Endothelial cell of umbilical vein (primary cell): ENCODE measurements around the gene XXYLT1. TPM values are rescaled to one million over a fixed set of nuclear protein-coding genes. Genes with fewer than 3 reads are reported as not detected.

Experiments
- BruUV-seq: library from RNA; stranded (reverse); fragments of 400-500 nt; replicated peaks from 2 replicates; lab custom pipeline; 2021; lab: Mats Ljungman, UMichigan
- CTCF ChIA-PET: fragments of 300-600, 350-600 bp; sonication (Branson Sonifier 250); formaldehyde crosslinking; loops from one replicate; lab custom pipeline; 2021; ENCODE audit warnings: antibody characterized with exemption, inconsistent platforms; lab: Charles Lee
- POLR2A ChIA-PET: fragments of 300-600, 350-600 bp; sonication (Branson Sonifier 250); formaldehyde crosslinking; loops from one replicate; lab custom pipeline; 2021; ENCODE audit warnings: antibody characterized with exemption, inconsistent platforms; lab: Charles Lee
- DNase-seq: peaks from one replicate; pipeline ENCODE4 v3.0.0-alpha.2; 2011; ENCODE audit warnings: low read depth, low spot score
- FAIRE-seq: peaks from 2 replicates; lab custom pipeline; 2011; peaks lifted over from hg19 to GRCh38; lab: Jason Lieb, UNC
- H2AFZ ChIP-seq: 2 replicates; pipeline ENCODE4 v1.6.0; 2012; ENCODE audit warnings: low read depth, low read length, control low read depth, inconsistent platforms
- H3K27ac ChIP-seq: 2 replicates; pipeline ENCODE4 v1.5.1; 2011; ENCODE audit warnings: low read depth, mild to moderate bottlenecking, control low read depth, low read length, moderate library complexity; ENCODE audit not compliant: insufficient read depth
- H3K27me3 ChIP-seq, 2 experiments: 2 replicates each; pipeline versions ENCODE4 v1.6.0 to v1.6.1; 2011; ENCODE audit warnings: low read length in 2 of 2, mixed read lengths in 1 of 2; ENCODE audit not compliant: control insufficient read depth in 2 of 2, insufficient read depth in 2 of 2
- H3K36me3 ChIP-seq, 2 experiments: 2 replicates in 1 of 2; 3 replicates in 1 of 2; pipeline ENCODE4 v1.5.1; 2011; ENCODE audit warnings: low read length in 2 of 2, mild to moderate bottlenecking in 1 of 2, moderate library complexity in 1 of 2; ENCODE audit not compliant: control insufficient read depth in 2 of 2, insufficient read depth in 2 of 2; ENCODE audit errors: extremely low read depth in 1 of 2
- H3K4me1 ChIP-seq: 3 replicates; pipeline ENCODE4 v1.5.1; 2011; ENCODE audit warnings: mild to moderate bottlenecking, low read length; ENCODE audit not compliant: control insufficient read depth, insufficient read depth; ENCODE audit errors: extremely low read depth
- H3K4me2 ChIP-seq: 2 replicates; pipeline ENCODE4 v1.6.1; 2011; ENCODE audit warnings: low read length, control low read depth, mixed read lengths; ENCODE audit not compliant: insufficient read depth
- H3K4me3 ChIP-seq, 3 experiments: fragments of 200-600 bp in 1 of 3; sonication (generic), shearing (Covaris generic) in 1 of 3; replicated peaks in 1 of 3; 2 replicates each; pipeline ENCODE4 v1.5.1; 2011 to 2016; ENCODE audit warnings: control low read depth in 3 of 3, low read length in 3 of 3, mild to moderate bottlenecking in 2 of 3, inconsistent platforms in 1 of 3, low read depth in 1 of 3, moderate library complexity in 1 of 3; ENCODE audit not compliant: insufficient read depth in 1 of 3
- H3K79me2 ChIP-seq: 2 replicates; pipeline ENCODE4 v1.6.0; 2012; ENCODE audit warnings: low read length, inconsistent platforms; ENCODE audit not compliant: control insufficient read depth, insufficient read depth
- H3K9ac ChIP-seq: replicated peaks from 2 replicates; pipeline ENCODE3; 2011; ENCODE audit warnings: low read length, control low read depth; ENCODE audit not compliant: insufficient read depth; ENCODE audit errors: extremely low read depth
- H3K9me1 ChIP-seq: replicated peaks from 3 replicates; pipeline ENCODE4 v1.6.0; 2011; ENCODE audit warnings: mild to moderate bottlenecking, low read length; ENCODE audit not compliant: control insufficient read depth, insufficient read depth; ENCODE audit errors: extremely low read depth
- H3K9me3 ChIP-seq: replicated peaks from 2 replicates; pipeline ENCODE4 v1.5.1; 2012; ENCODE audit warnings: low read length, inconsistent platforms; ENCODE audit not compliant: control insufficient read depth, insufficient read depth
- H4K20me1 ChIP-seq: replicated peaks from 2 replicates; pipeline ENCODE3; 2011; ENCODE audit warnings: mild to moderate bottlenecking, low read length; ENCODE audit not compliant: control insufficient read depth, insufficient read depth; ENCODE audit errors: extremely low read depth
- CTCF ChIP-seq, 2 donors: IDR thresholded peaks; 1 replicate in 1 of 2; 2 replicates in 1 of 2; pipeline ENCODE4 v1.5.1; 2011; ENCODE audit warnings: low read length in 2 of 2, mild to moderate bottlenecking in 2 of 2, moderate library complexity in 2 of 2, control low read depth in 1 of 2, inconsistent platforms in 1 of 2, low read depth in 1 of 2; ENCODE audit not compliant: insufficient read depth in 1 of 2; ENCODE audit errors: extremely low read depth in 1 of 2
- EZH2 ChIP-seq: IDR thresholded peaks from 2 replicates; pipeline ENCODE4 v1.6.1; 2012; ENCODE audit warnings: borderline replicate concordance, low read depth, mild to moderate bottlenecking, moderate library complexity, low read length, inconsistent platforms; ENCODE audit not compliant: severe bottlenecking
- FOS ChIP-seq: IDR thresholded peaks from 2 replicates; pipeline ENCODE4 v1.6.1; 2011; ENCODE audit warnings: mild to moderate bottlenecking, low read length, moderate library complexity, borderline replicate concordance; ENCODE audit not compliant: insufficient read depth
- GATA2 ChIP-seq: IDR thresholded peaks from 2 replicates; pipeline ENCODE4 v1.7.0; 2011; ENCODE audit warnings: low read depth, mild to moderate bottlenecking, moderate library complexity, mixed read lengths, low read length; ENCODE audit not compliant: insufficient read length, insufficient read depth
- JUN ChIP-seq: IDR thresholded peaks from 2 replicates; pipeline ENCODE4 v1.6.1; 2011; ENCODE audit warnings: borderline replicate concordance, low read depth; ENCODE audit not compliant: insufficient read length, insufficient read depth
- MYC ChIP-seq: IDR thresholded peaks from one replicate; pipeline ENCODE4 v1.6.1; 2011; ENCODE audit warnings: mild to moderate bottlenecking, low read depth, low read length
- POLR2A ChIP-seq: IDR thresholded peaks from 2 replicates; pipeline ENCODE4 v1.6.1; 2012; ENCODE audit warnings: low read depth, mild to moderate bottlenecking, control low read depth, low read length
- POLR2AphosphoS5 ChIP-seq: IDR thresholded peaks from 2 replicates; pipeline ENCODE4 v1.6.1; 2012; ENCODE audit warnings: low read depth, mild to moderate bottlenecking, control low read depth, low read length, moderate library complexity; ENCODE audit not compliant: insufficient read depth
- dilution Hi-C: fragments of 300-500 bp; cut with MboI; formaldehyde crosslinking; loops from one replicate; pipeline ENCODE4 v1.15.0; 2019; ENCODE audit warnings: low sequenced_read_pairs; ENCODE audit not compliant: extremely low pct_ligation_motif_present
- intact Hi-C: fragments of 100-400 bp; cut with micrococcal nuclease; formaldehyde crosslinking; loops from one replicate; pipeline ENCODE4 v1.10.0; 2022
- polyA plus RNA-seq, 4 experiments: library from polyadenylated mRNA; depleted of rRNA in 3 of 4; stranded (reverse) in 3 of 4; unstranded in 1 of 4; fragments of >200 nt; gene quantifications; 2 replicates each; pipeline versions ENCODE4 v1.2.1 to v1.2.3, GENCODE V29; 2011 to 2012; ENCODE audit warnings: missing spikeins in 1 of 4
- total RNA-seq: library from RNA; stranded (reverse); gene quantifications from 2 replicates; pipeline ENCODE4 v1.2.3, GENCODE V29; 2021
- TF ChIP-seq, protein P1 (sequence below): IDR thresholded peaks from 2 replicates; pipeline ENCODE4 v1.6.1; 2011; ENCODE audit not compliant: insufficient read depth, insufficient read length

Gene XXYLT1
- total and polyA plus RNA-seq, 2 donors (not counting 3 experiments of a cell fraction or from before 2014, with no cell fraction given), result 54.4 to 78.1 TPM

- Histone ChIP-seq H3K9me1 (no peaks in the 10 kb centered on the region), H3K27me3 (no peaks in the 10 kb centered on the region), H3K9me3 (no peaks in the 10 kb centered on the region), H4K20me1 (no peaks in the 10 kb centered on the region), H3K9ac (no peak overlapping the region), H3K4me3 (no peak overlapping the region), H2AFZ (no peak overlapping the region), H3K79me2 (no peaks in the 10 kb centered on the region), H3K4me2 (no peak overlapping the region), H3K4me1 (peaks cover 5% of the 10 kb centered on the region), H3K27ac (no peak overlapping the region), H3K36me3 (no peaks in the 10 kb centered on the region)
- CTCF ChIA-PET, result interaction anchor here (1.0 to 2.0 kb wide), 2 partner anchors 10 to 358 kb away, joined by 3 to 6 read pairs; no protein-coding TSS in a partner anchor
- intact Hi-C loops (no loop called here), dilution Hi-C loops (no loop called here)
- no peak for TF ChIP-seq POLR2A
- FAIRE-seq, result no peak
- POLR2A ChIA-PET, result no interaction called here
- no peak for DNase-seq
- no TSS peak for BruUV-seq
Observed at GRCh38 chr3:195040773-195041520, 230.0 kb downstream of the XXYLT1 start.

DNA sequence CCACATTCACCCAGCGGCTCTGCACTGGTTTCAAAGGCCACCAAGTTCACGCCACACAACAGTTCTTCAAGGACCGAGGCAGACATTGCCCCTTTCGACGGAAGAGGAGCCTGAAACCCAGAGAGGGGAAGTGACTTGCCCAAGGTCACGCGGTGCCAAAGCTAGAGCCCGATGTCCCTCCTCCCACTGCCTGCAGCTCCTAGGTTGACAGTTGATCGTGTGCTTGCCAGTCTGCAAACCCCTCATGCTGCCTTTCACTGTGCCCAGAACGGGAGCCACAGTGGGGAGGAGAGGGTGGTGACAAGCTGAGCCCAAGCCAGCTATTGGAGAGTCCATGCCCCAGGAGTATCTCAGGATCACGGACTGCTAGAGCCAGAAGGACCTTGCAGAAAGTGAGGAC is 230.9 kb downstream of the XXYLT1 start:
- ChIA-PET CTCF (interaction anchor here (1.1 to 2.0 kb wide), 4 partner anchors 9 to 358 kb away, joined by 3 to 6 read pairs (median 4); no protein-coding TSS in a partner anchor), POLR2A (interaction anchor here (0.9 kb wide), 1 partner anchor 9 kb away, joined by 3 read pairs; no protein-coding TSS in a partner anchor)
- TF ChIP-seq CTCF (IDR thresholded peaks at IDR 0.05; ENCODE audit: extremely low read depth in 1 of 2, insufficient read depth in 1 of 2, low read depth in 1 of 2, low read length in 2 of 2) (no peak), FOS (no peak), POLR2AphosphoS5 (no peak), GATA2 (no peak), MYC (no peak), JUN (no peak), POLR2A (no peak), EZH2 (no peak)
- TF ChIP-seq, protein P1, sequence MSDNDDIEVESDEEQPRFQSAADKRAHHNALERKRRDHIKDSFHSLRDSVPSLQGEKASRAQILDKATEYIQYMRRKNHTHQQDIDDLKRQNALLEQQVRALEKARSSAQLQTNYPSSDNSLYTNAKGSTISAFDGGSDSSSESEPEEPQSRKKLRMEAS, result no peak
- Histone ChIP-seq H3K9me1 (no peaks in the 10 kb centered on the region), H2AFZ (no peak overlapping the region), H3K36me3 (no peaks in the 10 kb centered on the region), H3K4me2 (no peak overlapping the region), H3K27ac (no peak overlapping the region), H3K4me3 (no peak overlapping the region), H4K20me1 (no peaks in the 10 kb centered on the region), H3K9me3 (no peaks in the 10 kb centered on the region), H3K79me2 (no peaks in the 10 kb centered on the region), H3K27me3 (no peaks in the 10 kb centered on the region), H3K9ac (no peak overlapping the region), H3K4me1 (peaks cover 5% of the 10 kb centered on the region)
- dilution Hi-C loops, result no loop called here
- BruUV-seq, result no TSS peak
- FAIRE-seq (no peak), DNase-seq (no peak)
- intact Hi-C loops, result no loop called here
